Measurements from ENCODE around the gene ALDH5A1.

- TF ChIP-seq CTCF (IDR thresholded peaks at IDR 0.05) (no peak), POLR2AphosphoS5 (IDR thresholded peaks at IDR 0.05; ENCODE audit: insufficient read depth in 1 of 2, low read depth in 1 of 2) (no peak), POLR2A (IDR thresholded peaks at IDR 0.05) (no peak)
Measured at GRCh38 chr6:24494821-24495795, at the start of gene ALDH5A1.
